Esophagus (tissue), 2 donors: Measurements from ENCODE around the gene APC2. TPM values are rescaled to one million over a fixed set of nuclear protein-coding genes. Genes with fewer than 3 reads are reported as not detected.

Experiments
- H3K27ac ChIP-seq, 2 donors: one replicate each; pipeline ENCODE4 v1.5.1; 2013; ENCODE audit warnings: low read depth in 2 of 2, mild to moderate bottlenecking in 2 of 2, inconsistent platforms in 1 of 2, low read length in 1 of 2, moderate library complexity in 1 of 2
- H3K27me3 ChIP-seq, 2 donors: one replicate each; pipeline ENCODE4 v1.6.1; 2013; ENCODE audit warnings: low read length in 2 of 2, control low read depth in 1 of 2, mild to moderate bottlenecking in 1 of 2; ENCODE audit not compliant: insufficient read depth in 2 of 2, control insufficient read depth in 1 of 2
- H3K36me3 ChIP-seq, 2 donors: one replicate each; pipeline ENCODE4 v1.6.1; 2013; ENCODE audit warnings: low read length in 1 of 2; ENCODE audit not compliant: control insufficient read depth in 2 of 2, insufficient read depth in 2 of 2
- H3K4me1 ChIP-seq, 2 donors: one replicate each; pipeline ENCODE4 v1.6.1; 2013; ENCODE audit warnings: low read length in 1 of 2; ENCODE audit not compliant: control insufficient read depth in 2 of 2, insufficient read depth in 2 of 2
- H3K4me3 ChIP-seq, 2 donors: one replicate each; pipeline ENCODE4 v1.5.1; 2013; ENCODE audit warnings: low read length in 2 of 2, mild to moderate bottlenecking in 2 of 2, low read depth in 1 of 2, moderate library complexity in 1 of 2
- H3K9me3 ChIP-seq, 2 donors: one replicate each; pipeline ENCODE4 v1.6.1; 2013; ENCODE audit warnings: mild to moderate bottlenecking in 2 of 2, low read depth in 1 of 2, low read length in 1 of 2, moderate library complexity in 1 of 2; ENCODE audit not compliant: control insufficient read depth in 2 of 2, insufficient read depth in 1 of 2
- WGBS, 2 donors: extraction: QIAGEN DNeasy Blood & Tissue Kit; methylation state at CpG; one replicate each; pipeline ENCODE4 v1.1.7; 2013; 5-methylcytosine and 5-hydroxymethylcytosine counted together
- polyA plus RNA-seq, 2 donors: library from polyadenylated mRNA; stranded (reverse); fragments of 200-250 nt; gene quantifications; one replicate each; pipeline ENCODE4 v1.2.3, GENCODE V29; 2013
- donor health status: healthy with polysubstance abuse.
- donor health status: Bipolar disorder and iron deficiency.

APC2 gene
- polyA plus RNA-seq, 2 donors: 0.02 to 0.10 TPM

GRCh38 chr19:1445932-1446712, 3.8 kb upstream of the APC2 start:
- peak overlapping the region in 1 of 2 donors; percentile 25 for H3K4me3 ChIP-seq
- peaks cover 4 to 10% of the 10 kb centered on the region in 2 donors for H3K36me3 ChIP-seq
- no peaks in the 10 kb centered on the region for H3K9me3 ChIP-seq
- H3K4me1 ChIP-seq: peaks cover 0 to 6% of the 10 kb centered on the region in 2 donors
- 2% methylated on average over 77 to 99 of the region's 99 CpGs for WGBS, 2 donors
- H3K27ac ChIP-seq: no peak overlapping the region
- H3K27me3 ChIP-seq: peaks cover 3 to 31% of the 10 kb centered on the region in 2 donors

- H3K4me1 ChIP-seq: peaks cover 0 to 6% of the 10 kb centered on the region in 2 donors
- H3K4me3 ChIP-seq: no peak overlapping the region
- peaks cover 3 to 4% of the 10 kb centered on the region in 2 donors for H3K36me3 ChIP-seq
- peaks cover 3 to 31% of the 10 kb centered on the region in 2 donors for H3K27me3 ChIP-seq
- no peaks in the 10 kb centered on the region for H3K9me3 ChIP-seq
- no peak overlapping the region for H3K27ac ChIP-seq
- WGBS, 2 donors: 4 to 5% methylated on average over 45 to 63 of the region's 63 CpGs
Observed at GRCh38 chr19:1446713-1447481, 3.0 kb upstream of the APC2 start.

GRCh38 chr19:1447504-1447903, 2.4 kb upstream of the APC2 start:
- Histone ChIP-seq H3K4me1 (peaks cover 0 to 11% of the 10 kb centered on the region in 2 donors), H3K27me3 (peaks cover 3 to 36% of the 10 kb centered on the region in 2 donors), H3K9me3 (no peaks in the 10 kb centered on the region), H3K4me3 (no peak overlapping the region), H3K36me3 (no peaks in the 10 kb centered on the region), H3K27ac (no peak overlapping the region)
- whole genome bisulfite sequencing, 2 donors: 11 to 25% methylated on average over 4 of the region's 4 CpGs

GRCh38 chr19:1447944-1448343, 2.0 kb upstream of the APC2 start:
- H3K27ac ChIP-seq: no peak overlapping the region
- WGBS, 2 donors: 69 to 76% methylated on average over 9 of the region's 9 CpGs
- H3K9me3 ChIP-seq: no peaks in the 10 kb centered on the region
- H3K27me3 ChIP-seq: peaks cover 3 to 40% of the 10 kb centered on the region in 2 donors
- no peak overlapping the region for H3K4me3 ChIP-seq
- peaks cover 1 to 14% of the 10 kb centered on the region in 2 donors for H3K4me1 ChIP-seq
- H3K36me3 ChIP-seq: no peaks in the 10 kb centered on the region

- H3K4me1 ChIP-seq: peaks cover 5 to 33% of the 10 kb centered on the region in 2 donors
- H3K27ac ChIP-seq: no peak overlapping the region
- 49 to 51% methylated on average over 22 of the region's 22 CpGs for WGBS, 2 donors
- no peaks in the 10 kb centered on the region for H3K36me3 ChIP-seq
- H3K9me3 ChIP-seq: peaks cover 0 to 9% of the 10 kb centered on the region in 2 donors
- H3K4me3 ChIP-seq: no peak overlapping the region
- peaks cover 3 to 53% of the 10 kb centered on the region in 2 donors for H3K27me3 ChIP-seq
Observed at GRCh38 chr19:1450735-1451731, 1.1 kb downstream of the APC2 start.

- no peak overlapping the region for H3K4me3 ChIP-seq
- WGBS, 2 donors: 26 to 32% methylated on average over 33 to 39 of the region's 39 CpGs
- H3K27me3 ChIP-seq: peaks cover 3 to 55% of the 10 kb centered on the region in 2 donors
- no peaks in the 10 kb centered on the region for H3K36me3 ChIP-seq
- peaks cover 5 to 34% of the 10 kb centered on the region in 2 donors for H3K4me1 ChIP-seq
- H3K9me3 ChIP-seq: peaks cover 0 to 9% of the 10 kb centered on the region in 2 donors
- H3K27ac ChIP-seq: no peak overlapping the region
Observed at GRCh38 chr19:1451916-1452801, 2.2 kb downstream of the APC2 start.

GRCh38 chr19:1452802-1453524, 3.0 kb downstream of the APC2 start:
- Histone ChIP-seq H3K4me3 (no peak overlapping the region), H3K27me3 (peaks cover under 1 to 54% of the 10 kb centered on the region in 2 donors), H3K4me1 (peaks cover 5 to 35% of the 10 kb centered on the region in 2 donors), H3K9me3 (peaks cover 0 to 9% of the 10 kb centered on the region in 2 donors), H3K36me3 (no peaks in the 10 kb centered on the region), H3K27ac (no peak overlapping the region)
- WGBS, 2 donors: 39 to 46% methylated on average over 30 of the region's 30 CpGs
